ENCODE measurements around the gene FOXO3.

FOXO3 gene

GRCh38 chr6:108721286-108721685, 160.6 kb downstream of the FOXO3 start:
- H3K36me3 ChIP-seq (replicated peaks), result no peaks in the 10 kb centered on the region
- H3K4me3 ChIP-seq (ENCODE audit: low read depth, low read length), result no peak overlapping the region
- no peak overlapping the region for H3K27ac ChIP-seq
- TF ChIP-seq CTCF (IDR thresholded peaks at IDR 0.05; ENCODE audit: low read depth, low read length, missing control alignments), result no peak
- no peak for DNase-seq
- H3K27me3 ChIP-seq (replicated peaks), result no peaks in the 10 kb centered on the region
- in situ Hi-C loops (cut with HindIII; ENCODE audit: low pct_ligation_motif_present, low sequenced_read_pairs), result no loop called here

DNA sequence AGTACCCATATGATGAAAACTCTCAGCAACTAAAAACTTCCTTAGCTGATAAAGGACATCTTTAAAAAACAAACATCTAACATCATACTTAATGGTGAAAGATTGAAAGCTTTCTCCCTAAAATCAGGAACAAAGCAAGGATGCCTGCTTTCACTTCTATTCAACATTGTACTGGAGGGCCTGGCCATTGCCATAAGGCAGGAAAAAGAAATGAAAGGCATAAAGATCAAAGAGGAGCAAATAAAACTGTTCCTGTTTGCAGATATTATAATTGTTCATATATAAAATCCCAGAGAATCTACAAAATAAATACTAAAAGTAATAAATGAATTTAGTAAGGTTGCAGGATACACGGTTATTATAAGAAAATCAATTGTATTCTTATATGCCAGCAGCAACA, 162.9 kb downstream of the FOXO3 start:
- no peaks in the 10 kb centered on the region for H3K36me3 ChIP-seq (replicated peaks)
- no peak overlapping the region for H3K27ac ChIP-seq
- in situ Hi-C loops (cut with HindIII; ENCODE audit: low pct_ligation_motif_present, low sequenced_read_pairs), result no loop called here
- no peak for DNase-seq
- no peak for TF ChIP-seq CTCF (IDR thresholded peaks at IDR 0.05; ENCODE audit: low read depth, low read length, missing control alignments)
- no peak overlapping the region for H3K4me3 ChIP-seq (ENCODE audit: low read depth, low read length)
- H3K27me3 ChIP-seq (replicated peaks), result no peaks in the 10 kb centered on the region

GRCh38 chr6:108726726-108727339, 166.1 kb downstream of the FOXO3 start:
- no peak for DNase-seq
- no peak for TF ChIP-seq CTCF (IDR thresholded peaks at IDR 0.05; ENCODE audit: low read depth, low read length, missing control alignments)
- in situ Hi-C loops (cut with HindIII; ENCODE audit: low pct_ligation_motif_present, low sequenced_read_pairs), result no loop called here
- Histone ChIP-seq H3K27me3 (replicated peaks) (no peaks in the 10 kb centered on the region), H3K4me3 (ENCODE audit: low read depth, low read length) (no peak overlapping the region), H3K36me3 (replicated peaks) (no peaks in the 10 kb centered on the region), H3K27ac (no peak overlapping the region)

- in situ Hi-C loops (cut with HindIII; ENCODE audit: low pct_ligation_motif_present, low sequenced_read_pairs), result no loop called here
- TF ChIP-seq CTCF (IDR thresholded peaks at IDR 0.05; ENCODE audit: low read depth, low read length, missing control alignments), result no peak
- Histone ChIP-seq H3K27me3 (replicated peaks) (no peaks in the 10 kb centered on the region), H3K27ac (no peak overlapping the region), H3K36me3 (replicated peaks) (no peaks in the 10 kb centered on the region), H3K4me3 (ENCODE audit: low read depth, low read length) (no peak overlapping the region)
- no peak for DNase-seq
These were observed 167.4 kb downstream of the FOXO3 start for GRCh38 chr6:108727966-108728730.

- in situ Hi-C loops (cut with HindIII; ENCODE audit: low pct_ligation_motif_present, low sequenced_read_pairs), result no loop called here
- Histone ChIP-seq H3K27me3 (replicated peaks) (no peaks in the 10 kb centered on the region), H3K36me3 (replicated peaks) (no peaks in the 10 kb centered on the region), H3K4me3 (ENCODE audit: low read depth, low read length) (no peak overlapping the region), H3K27ac (no peak overlapping the region)
- no peak for DNase-seq
- TF ChIP-seq CTCF (IDR thresholded peaks at IDR 0.05; ENCODE audit: low read depth, low read length, missing control alignments), result no peak
These were observed 168.1 kb downstream of the FOXO3 start for GRCh38 chr6:108728826-108729225.

Data from brain microvascular endothelial cell (primary cell).